AML-193 (cell line): ENCODE results near the gene ERC2.
A peak's percentile ranks its signal among the peaks of the same experiment; 100 is the strongest.

ENCODE experiments used
- DNase-seq, 2 experiments: peaks; one replicate each; lab custom pipeline; 2025; lab: John Stamatoyannopoulos, UW

ERC2 gene

DNA sequence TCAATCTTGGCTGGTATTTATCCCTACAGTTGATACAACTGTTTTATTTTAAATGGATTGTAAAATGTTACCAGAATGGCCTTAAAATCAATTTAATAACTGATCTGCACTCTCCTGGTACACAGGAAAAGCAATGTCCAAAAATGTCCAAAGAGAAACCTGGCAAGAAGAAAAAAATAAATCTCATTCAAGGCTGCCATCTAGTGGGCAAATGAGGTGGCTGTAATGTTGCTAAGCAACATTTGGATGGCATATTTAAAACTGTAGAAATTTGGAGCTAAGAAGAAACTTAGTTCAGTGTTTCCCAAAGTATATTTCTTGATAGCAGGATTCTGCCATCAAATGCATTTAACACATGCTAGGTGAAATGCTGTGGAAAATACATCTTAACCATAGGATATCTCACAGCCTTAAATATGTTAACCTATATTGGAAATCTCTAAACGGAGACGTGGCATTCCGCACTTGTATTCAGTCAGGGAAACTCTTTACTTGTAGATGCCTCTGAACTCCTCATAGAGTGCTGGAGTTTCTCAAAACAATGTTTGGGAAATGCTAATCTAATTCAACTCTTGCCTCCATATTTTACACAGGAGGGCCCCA, 216.8 kb downstream of the ERC2 start:
- DNase-seq: peak; percentile 73 to 75

DNA sequence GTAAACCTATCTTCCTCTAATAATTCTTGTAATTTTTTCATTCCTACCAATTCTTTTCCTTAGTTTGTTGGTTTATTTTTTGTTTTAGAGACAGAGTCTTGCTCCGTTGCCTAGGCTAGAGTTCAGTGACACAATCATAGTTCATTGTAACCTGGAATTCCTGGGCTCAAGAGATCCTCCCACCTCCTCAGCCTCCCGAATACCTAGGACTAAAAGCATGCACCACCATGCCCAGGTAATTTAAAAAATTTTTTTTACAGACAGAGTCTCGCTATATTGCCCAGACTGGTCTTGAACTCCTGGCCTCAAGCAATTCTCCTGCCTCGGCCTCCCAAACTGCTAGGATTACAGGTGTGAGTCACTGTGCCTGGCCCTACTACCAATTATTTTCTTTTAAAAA, 220.2 kb downstream of the ERC2 start:
- DNase-seq: no peak

DNA sequence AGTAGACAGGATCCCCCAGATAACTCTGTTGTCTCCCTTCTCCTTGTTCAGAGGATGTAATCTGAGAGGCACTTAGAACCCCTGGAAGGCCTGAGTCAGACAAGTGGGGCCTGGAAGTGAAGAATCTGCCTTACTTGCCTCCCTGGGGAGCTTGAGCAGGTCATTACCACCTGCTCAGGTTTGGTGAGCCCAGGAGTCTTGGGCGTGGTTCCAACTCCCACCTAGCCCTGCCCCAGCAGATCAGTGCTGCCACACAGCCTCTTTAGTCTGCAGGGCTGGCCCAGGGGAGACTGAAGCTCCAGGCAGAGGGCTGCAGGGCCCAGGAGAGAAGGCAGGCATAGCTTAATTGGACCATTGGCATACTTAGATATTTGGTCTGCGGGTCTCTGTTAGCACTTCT, 230.0 kb downstream of the ERC2 start:
- DNase-seq: no peak

DNA sequence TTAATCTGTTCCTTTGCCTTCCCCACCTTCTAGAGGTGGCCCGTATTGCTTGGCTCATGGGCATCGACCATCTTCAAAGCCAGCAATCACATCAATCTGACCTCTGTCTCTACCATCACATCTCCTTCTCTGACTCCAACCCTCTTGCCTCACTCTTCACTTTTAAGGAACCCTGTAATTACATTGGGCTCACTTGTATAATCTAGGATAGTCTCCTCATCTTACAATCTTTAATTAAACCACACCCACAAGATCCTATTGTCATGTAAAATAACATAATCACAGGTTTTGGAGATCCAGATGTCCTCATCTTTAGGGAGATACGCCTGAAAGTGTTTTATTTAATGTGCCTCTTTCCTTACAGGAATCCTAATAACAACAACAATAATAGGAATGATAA, 234.5 kb downstream of the ERC2 start:
- no peak for DNase-seq

DNA sequence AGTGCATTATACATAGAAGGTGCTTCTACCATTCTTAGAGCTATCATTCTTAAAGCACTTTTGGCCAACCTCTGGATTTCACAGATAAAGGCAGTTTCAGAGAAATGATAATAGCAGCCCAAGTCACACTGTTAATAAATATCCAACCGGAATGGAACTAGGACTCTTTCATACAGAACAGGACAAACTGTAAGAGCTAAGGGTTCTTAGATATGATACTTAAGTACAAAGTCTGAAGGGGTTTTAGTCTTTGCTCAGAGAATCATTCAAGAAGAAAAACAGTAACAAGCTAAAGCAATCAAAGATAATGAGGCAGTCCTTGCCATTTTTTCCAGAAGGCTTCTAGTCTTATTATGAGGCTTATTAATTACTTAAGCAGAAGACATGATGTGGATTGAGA, 239.0 kb downstream of the ERC2 start:
- no peak for DNase-seq

DNA sequence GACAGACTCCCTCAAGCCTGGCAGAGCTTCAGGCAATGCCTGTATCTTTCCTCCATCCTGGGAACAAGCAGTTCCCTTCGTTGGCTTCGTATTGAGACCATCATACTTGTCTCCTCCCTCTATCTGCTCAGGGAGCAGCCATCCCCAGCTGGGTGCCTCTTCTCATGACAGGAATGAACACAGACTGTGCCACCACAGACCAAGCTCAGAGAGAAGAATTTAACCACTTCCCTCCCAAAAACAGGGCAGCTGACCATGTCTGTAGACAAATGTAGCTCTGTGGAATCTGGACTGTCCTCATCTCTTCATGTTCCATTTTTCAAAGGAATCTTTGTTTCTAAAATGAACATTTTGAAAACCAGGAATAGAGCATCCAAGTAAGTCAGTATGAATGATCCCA, 245.4 kb downstream of the ERC2 start:
- no peak for DNase-seq

DNA sequence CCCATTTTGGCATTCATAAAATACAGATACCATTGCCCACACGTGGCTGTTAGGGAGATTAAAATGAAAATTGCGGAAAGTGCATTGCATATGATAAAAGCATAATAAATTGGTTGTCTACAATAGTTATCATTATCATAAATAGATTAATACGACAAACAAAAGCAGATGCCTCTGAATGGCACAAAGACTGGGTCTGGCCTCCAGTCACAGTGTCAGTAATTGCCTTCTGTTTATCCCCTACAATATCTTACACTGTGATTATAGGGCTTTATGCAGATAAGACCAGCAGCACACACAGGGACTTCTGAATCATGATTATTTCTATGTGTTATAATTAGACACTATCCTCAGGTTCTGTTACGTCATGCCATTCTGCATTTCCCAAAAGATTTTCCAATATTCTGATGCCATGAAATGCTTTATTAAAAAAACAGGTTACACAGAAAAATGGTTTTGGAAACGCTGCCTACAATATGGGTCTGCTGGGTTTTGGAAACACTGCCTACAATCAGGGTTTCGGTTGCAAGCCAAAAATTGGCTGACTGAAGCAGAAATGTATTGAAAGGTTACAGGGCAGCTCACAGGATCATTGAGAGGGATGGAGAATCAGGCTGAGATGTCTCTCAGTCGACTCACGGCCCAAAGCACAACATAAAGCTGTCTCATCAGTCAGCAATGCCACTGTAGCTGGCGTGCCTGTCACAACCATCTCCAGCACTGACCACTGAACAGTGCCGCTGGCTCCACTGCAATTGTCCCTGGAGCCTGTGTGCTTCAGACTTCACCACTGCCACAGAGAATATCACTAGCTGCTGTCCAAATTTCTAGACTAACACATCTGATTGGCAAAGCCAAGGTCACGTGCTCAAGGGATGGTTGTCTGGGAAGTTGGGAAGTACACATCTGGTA, 248.1 kb downstream of the ERC2 start:
- no peak for DNase-seq

DNA sequence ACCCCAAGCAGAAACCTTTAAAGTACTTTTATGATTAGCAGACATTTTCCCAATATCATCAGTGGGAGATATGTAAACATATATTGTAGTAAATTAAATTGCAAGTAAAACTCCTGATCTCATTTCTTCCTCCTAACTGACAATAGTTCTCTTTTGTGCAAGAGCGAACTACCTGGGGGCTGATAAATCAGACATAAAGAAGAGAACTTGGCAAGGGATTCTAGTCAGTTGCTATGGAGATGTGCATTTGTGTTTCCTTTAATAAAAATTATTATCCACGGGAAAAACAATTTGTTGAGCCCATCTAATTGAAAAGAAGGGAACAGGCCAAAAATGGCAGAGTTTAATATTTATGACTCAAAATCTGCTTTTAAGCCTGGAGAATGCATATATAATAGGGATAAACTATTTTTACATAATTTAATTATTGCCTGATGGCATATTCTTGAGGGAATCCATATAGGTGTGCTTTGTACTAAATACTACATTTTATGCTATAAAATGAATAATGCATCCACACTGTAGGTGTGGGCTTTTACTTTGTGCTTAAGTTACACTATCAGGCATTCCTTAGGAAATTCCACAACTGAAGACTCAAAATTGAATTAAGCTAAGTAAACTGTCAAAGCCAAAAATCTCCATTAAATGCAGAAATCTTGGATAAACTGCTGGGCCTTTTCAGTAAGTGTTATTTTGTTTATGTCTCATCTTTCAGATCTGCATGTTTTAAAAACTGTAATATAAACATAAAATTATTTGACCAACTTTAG, 258.1 kb downstream of the ERC2 start:
- DNase-seq: no peak

DNA sequence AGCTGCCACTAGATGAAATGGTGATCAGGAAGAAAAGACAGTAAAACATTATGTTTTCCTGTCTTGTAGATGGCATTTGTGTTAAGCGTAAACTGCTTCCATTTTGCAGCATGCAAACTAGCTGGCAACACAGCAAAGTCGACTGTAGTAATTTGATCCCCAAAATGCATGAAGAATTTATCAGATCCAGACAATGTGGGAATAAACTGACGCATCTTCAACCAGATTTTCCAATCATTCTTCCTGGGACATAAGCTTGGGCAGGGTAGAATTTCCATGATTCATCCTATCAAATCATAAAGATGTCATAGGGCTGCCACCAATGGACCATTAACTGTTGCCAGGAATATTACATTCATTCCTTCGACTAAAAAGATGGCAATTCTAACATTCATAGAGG, 260.3 kb downstream of the ERC2 start:
- no peak for DNase-seq

DNA sequence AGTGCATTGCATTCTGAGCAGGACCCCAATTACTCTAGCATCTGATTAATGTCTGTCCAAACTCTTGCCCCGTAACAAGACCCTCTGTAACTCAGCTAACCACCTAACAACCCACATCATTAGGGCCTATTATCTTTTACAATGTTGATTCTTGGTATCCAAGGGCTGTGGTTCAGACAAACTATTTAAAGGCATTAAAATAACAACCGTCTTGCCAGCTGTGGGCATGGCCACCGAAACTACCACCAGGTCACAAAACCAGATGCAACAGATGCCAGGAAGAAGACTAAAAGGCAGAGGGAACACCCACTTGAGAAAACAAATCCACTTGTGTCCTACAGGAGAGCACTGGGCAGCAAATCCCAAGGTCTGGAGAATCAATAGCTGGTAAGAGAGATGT, 262.9 kb downstream of the ERC2 start:
- DNase-seq: no peak

DNA sequence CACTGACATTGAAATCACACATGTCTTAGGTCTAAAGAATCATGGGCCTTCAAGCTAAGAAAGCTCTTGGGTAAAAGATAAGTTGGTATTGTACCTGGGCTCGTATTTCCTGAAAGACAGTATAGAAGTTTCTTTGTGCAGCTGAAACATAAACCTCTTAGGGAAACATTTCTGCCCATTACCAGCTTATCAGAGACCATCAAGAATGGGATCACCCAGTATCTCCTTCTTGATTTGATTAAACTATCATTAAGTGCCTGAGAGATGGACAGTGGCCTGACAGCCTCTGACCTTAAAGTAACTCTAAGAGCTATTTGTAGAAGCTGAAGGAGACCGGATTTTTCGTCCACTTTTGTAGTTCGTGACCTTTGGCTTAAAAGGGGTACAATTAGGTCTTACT, 265.3 kb downstream of the ERC2 start:
- DNase-seq: no peak

DNA sequence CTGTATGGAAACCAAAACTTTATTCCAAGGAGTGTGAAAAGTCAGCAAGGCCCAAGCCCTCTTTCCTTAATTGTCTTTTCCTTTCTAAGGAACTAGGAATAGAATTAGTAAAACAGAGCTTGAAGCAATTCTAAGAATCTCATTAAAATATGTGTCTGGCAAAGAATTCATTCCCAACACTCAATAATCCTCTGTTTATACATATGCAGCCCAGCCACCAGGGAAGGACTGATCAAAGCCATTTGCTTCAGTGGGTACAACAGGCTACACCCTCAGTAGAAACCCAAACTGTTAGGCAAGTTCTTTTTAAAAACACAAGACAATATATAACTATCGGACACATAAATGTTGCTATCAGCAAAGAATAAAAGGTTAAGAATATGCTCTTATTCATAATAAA, 266.9 kb downstream of the ERC2 start:
- DNase-seq: no peak

DNA sequence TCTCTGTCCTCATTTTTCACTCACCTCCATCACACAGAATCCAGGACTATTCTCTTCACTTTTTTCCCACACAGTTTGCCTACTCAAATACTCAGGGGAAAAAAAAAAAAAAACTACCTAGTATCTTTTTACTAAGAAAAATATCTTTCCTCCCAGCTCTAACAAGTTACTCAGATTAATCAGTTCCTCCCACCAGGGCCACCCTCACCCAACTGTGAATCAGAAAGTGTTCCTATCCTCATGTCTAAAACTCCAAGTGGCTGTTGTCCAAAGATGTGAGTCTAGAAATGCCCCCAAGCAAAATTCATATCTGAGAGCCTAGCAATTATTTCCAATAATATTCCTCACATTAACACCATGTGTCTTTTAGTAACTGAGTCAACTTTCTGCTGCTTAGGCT, 268.0 kb downstream of the ERC2 start:
- no peak for DNase-seq

DNA sequence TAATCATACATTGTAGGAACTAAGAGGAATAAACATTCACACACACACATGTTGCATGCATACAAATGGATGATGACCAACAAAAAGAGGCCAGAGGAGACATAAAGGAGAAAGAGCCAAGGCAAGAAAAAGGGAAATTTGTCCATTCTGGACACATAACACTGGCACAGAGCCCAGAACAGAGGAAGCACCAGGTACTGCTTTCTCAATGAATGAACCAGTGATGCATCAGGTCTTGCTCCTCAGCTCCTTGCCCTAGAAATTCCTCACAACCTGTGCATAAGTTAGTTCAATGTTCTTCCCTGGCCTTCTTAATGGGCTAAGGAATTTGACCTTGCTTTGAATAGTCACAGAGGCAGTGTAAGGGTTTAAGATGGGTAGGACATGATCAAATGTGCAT, 270.3 kb downstream of the ERC2 start:
- peak; percentile 75 to 79 for DNase-seq

DNA sequence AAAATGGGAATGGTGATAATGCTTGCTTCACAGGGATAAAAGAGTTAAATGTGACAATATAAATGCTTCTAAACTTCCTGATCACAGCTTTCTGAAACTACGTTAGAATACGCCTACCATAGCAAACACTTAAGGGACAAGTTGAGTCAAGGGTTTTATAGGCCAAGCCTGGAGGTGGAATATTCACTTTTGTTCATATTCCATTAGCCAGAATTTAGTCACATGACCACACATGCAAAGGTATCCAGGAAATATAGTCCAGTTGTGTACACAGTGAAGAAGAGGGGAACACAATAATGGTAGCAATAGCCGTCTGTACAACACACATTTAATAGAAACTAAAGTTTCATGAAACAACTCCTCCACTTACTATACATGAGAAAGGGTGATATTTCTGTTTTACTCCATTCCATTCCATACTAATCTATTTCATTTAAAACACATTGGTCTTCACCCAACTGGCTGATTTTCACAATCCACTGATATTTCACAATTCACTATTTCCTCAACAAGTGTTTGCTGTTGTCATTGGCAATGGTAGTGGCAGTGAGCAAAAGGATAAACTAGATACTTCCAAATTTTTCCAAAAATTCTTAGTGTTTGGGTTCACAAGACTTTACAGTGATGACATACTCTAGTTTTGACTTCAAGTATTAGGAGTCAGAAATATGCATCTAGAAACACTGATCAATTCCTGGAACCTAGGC, 270.9 kb downstream of the ERC2 start:
- peak; percentile 74 to 81 for DNase-seq

DNA sequence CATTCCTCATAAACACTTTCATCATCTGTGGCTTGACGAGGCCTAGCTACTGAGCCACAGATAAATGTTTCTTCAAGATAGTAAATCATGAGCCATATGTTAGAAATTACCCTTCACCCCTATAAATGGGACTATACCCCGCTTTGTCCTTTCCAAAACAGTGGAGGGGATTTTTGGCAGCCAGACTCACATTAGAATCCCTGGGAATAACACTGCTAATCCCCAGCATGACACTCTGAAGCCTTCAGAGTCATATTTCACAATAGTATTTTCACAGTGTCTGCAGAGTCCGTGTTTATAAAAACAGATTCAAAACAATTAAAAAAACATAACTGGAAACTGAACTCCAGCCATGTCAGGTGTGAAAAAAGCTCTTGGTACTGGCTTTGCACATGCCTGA, 271.6 kb downstream of the ERC2 start:
- no peak for DNase-seq

DNA sequence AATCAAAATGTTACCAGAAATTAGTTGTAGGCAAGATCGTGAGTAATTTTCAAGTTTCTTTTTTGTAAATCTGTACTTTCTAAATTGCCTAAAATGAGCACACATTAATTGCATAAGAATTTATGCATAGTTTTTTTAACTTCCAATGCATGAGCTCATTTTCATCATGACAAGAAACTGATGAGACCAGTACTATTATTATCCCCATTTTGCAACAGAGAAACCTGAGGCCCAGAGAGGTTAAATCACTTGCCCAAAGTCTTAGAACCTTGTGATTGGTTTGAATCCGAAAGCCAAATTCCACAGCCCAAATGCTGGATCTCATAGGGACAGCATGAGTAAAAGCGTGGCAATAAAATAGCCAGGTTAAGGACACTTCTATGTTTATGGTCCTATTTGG, 274.7 kb downstream of the ERC2 start:
- no peak for DNase-seq

DNA sequence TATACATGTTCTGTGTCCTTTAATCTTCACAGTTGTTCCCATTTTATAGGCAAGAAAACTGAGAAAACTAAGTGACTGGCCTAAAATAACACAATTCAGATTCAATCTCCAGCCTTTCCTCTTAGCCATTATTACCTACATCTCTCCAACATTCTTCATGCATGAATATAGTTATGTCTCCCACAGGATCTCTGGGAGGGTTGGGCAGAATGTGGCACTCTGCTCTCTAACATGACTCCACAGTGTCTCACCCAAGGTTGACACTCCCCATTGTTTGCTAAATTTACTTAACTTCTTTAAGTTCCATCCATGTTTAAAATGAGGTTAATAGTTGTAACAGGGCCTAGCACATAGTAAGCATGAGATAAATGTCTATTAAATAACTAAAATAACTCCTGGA, 276.3 kb downstream of the ERC2 start:
- no peak for DNase-seq

DNA sequence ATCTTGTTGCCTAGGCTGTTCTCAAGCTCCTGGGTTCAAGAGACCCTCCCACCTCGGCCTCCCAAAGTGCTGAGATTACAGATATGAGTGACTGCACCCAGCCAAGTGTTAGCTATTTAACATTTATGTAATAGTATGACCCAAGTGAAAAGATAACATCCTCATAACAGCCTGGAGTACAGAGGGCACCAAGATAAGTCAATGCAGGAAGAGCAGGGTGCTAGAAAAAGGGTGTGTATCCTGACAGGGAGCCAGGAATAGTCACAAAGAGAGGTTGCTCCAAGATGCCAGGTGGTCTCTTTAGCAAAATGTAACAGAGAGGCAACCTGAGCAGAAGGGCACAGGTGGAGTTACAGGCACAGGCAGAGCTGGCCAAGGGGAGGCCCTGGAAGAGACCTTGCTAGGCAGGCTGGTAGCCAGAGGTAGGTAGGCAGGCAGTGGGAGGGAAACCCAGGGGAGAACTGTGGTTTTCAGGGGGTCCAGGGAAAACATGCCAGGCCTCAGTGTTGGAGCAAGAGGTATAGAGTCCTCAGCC, 277.4 kb downstream of the ERC2 start:
- DNase-seq: no peak

DNA sequence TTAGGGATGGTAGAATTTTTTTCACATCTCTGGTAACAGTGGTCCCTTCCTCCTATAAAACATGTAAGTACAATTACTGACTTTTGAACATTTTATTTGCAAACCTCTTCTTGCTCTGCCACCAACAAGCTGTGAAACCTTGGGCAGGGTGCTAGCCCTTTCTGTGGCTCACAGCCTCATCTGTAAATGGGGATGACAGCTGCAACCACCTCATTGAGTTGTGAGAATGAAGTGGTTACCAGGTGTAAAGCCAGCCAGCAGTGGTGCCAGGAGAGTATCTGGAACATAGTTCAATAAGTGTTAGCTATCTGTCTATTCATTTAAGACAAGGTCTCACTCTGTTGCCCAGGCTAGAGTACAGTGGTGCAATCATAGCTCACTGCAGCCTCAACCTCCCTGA, 278.1 kb downstream of the ERC2 start:
- no peak for DNase-seq

DNA sequence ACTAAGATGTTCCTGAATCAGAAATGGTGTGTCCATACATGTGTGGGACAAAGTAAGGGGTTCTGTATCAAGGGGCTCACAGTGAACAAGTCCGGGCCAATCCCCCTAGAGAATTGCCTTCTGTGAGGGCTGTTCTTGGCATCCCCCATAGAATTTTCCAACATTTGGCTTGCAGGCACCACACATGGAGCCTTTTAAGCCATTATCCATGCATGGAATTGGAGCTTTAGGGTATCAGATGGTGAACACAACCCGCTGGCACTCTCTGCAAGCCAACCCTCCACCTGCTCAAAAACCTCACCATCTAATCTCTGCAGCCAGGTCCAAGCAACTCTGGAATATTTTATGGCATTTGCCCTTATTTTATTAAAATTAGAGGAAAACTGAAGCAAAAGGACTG, 278.7 kb downstream of the ERC2 start:
- no peak for DNase-seq

DNA sequence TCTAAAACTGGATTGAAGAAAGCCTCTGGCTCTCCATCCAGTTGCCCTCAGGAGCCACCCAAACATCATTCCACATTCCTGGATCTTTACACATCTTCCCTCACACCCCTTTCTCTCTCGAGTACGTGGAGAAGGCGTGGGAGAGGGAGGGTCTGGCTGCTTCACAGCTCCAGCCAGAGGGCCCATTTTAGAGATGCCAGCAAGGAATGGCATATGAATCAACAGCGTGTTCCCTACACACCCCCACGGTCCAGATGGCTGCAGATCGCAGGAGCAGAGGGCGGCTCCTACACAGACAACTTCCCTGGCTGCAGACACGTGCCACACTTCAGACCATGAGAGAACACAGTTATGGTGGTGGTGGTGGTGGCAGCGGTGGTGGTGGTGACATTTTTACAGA, 280.1 kb downstream of the ERC2 start:
- no peak for DNase-seq
